Caco-2 (cell line): ENCODE measurements around the gene TRIM7. TPM values are rescaled to one million over a fixed set of nuclear protein-coding genes. Genes with fewer than 3 reads are reported as not detected.
A peak's percentile ranks its signal among the peaks of the same experiment; 100 is the strongest.
"Not testable (repeated sequence)": the region's sequence is repeated elsewhere in the genome, so short reads cannot be mapped to it uniquely, and the experiment has no call there.

Source experiments
- BruUV-seq: library from RNA; stranded (reverse); fragments of 400-500 nt; replicated peaks from 2 replicates; lab custom pipeline; 2021; lab: Mats Ljungman, UMichigan
- CTCF ChIA-PET: fragments of 300-600 bp; sonication (Branson Sonifier 250); formaldehyde crosslinking; loops from one replicate; lab custom pipeline; 2022; ENCODE audit warnings: antibody characterized with exemption; lab: Charles Lee
- POLR2A ChIA-PET: fragments of 300-600 bp; sonication (Branson Sonifier 250); formaldehyde crosslinking; loops from one replicate; lab custom pipeline; 2022; ENCODE audit warnings: antibody characterized with exemption; lab: Charles Lee
- DNase-seq, 2 experiments: peaks; one replicate each; pipeline versions ENCODE4 v3.0.0 to v3.0.0-alpha.2; 2020 to 2022
- H3K27me3 ChIP-seq: replicated peaks from 2 replicates; pipeline ENCODE4 v1.6.0; 2011; ENCODE audit warnings: low read length; ENCODE audit not compliant: control insufficient read depth, insufficient read depth
- H3K36me3 ChIP-seq: 2 replicates; pipeline ENCODE4 v1.5.1; 2011; ENCODE audit warnings: low read length; ENCODE audit not compliant: control insufficient read depth, insufficient read depth
- H3K4me1 ChIP-seq: fragments of 250-450 bp; sonication (Bioruptor Pico); 2 replicates; pipeline ENCODE4 v1.5.1; 2020; ENCODE audit warnings: mild to moderate bottlenecking
- H3K4me3 ChIP-seq: 2 replicates; pipeline ENCODE4 v1.5.1; 2011; ENCODE audit warnings: low read depth, mild to moderate bottlenecking, control low read depth, low read length
- H3K9me3 ChIP-seq: fragments of 250-450 bp; sonication (Bioruptor Pico); 2 replicates; pipeline ENCODE4 v1.5.1; 2020; ENCODE audit warnings: mild to moderate bottlenecking, moderate library complexity
- H3K27ac Mint-ChIP-seq: one replicate; pipeline ENCODE4 v1.8.0; 2022; ENCODE audit warnings: mixed read lengths; ENCODE audit not compliant: unreplicated experiment
- H3K27me3 Mint-ChIP-seq: one replicate; pipeline ENCODE4 v1.8.0; 2022; ENCODE audit warnings: mixed read lengths; ENCODE audit not compliant: insufficient read depth, unreplicated experiment
- H3K36me3 Mint-ChIP-seq: one replicate; pipeline ENCODE4 v1.8.0; 2022; ENCODE audit warnings: mild to moderate bottlenecking, mixed read lengths; ENCODE audit not compliant: insufficient read depth, unreplicated experiment
- H3K4me1 Mint-ChIP-seq: one replicate; pipeline ENCODE4 v1.8.0; 2022; ENCODE audit warnings: low read depth, mixed read lengths; ENCODE audit not compliant: unreplicated experiment
- H3K4me3 Mint-ChIP-seq: one replicate; pipeline ENCODE4 v1.8.0; 2022; ENCODE audit warnings: mild to moderate bottlenecking, moderate library complexity, mixed read lengths; ENCODE audit not compliant: unreplicated experiment
- H3K9me3 Mint-ChIP-seq: one replicate; pipeline ENCODE4 v1.8.0; 2022; ENCODE audit warnings: mixed read lengths; ENCODE audit not compliant: unreplicated experiment
- CTCF ChIP-seq, 2 experiments: fragments of 200-600 bp in 1 of 2; IDR thresholded peaks; 1 replicate in 1 of 2; 2 replicates in 1 of 2; pipeline versions ENCODE4 v1.5.1 to v1.8.0; 2011 to 2022; ENCODE audit warnings: antibody characterized with exemption in 1 of 2, control low read depth in 1 of 2, inconsistent platforms in 1 of 2, low read depth in 1 of 2, low read length in 1 of 2, mild to moderate bottlenecking in 1 of 2, moderate library complexity in 1 of 2; ENCODE audit not compliant: insufficient read depth in 1 of 2, severe bottlenecking in 1 of 2, unreplicated experiment in 1 of 2
- intact Hi-C: fragments of 100-400 bp; cut with micrococcal nuclease; formaldehyde crosslinking; loops from one replicate; pipeline ENCODE4 v1.10.0; 2022; ENCODE audit not compliant: unreplicated experiment
- total RNA-seq: library from RNA; stranded (reverse); gene quantifications from 2 replicates; pipeline ENCODE4 v1.2.3, GENCODE V29; 2022

The TRIM7 gene
- total RNA-seq, 1 experiment from 2014 or later = 0.86 TPM

- no peaks in the 10 kb centered on the region for H3K9me3 ChIP-seq
- no peak overlapping the region for H3K4me3 ChIP-seq
- CTCF ChIA-PET = no interaction called here
- 0 out of 2 replicates have a peak, but pooled peaks cover 4% of the 10 kb centered on the region for H3K4me1 ChIP-seq
- TF ChIP-seq CTCF (IDR thresholded peaks at IDR 0.05; ENCODE audit: insufficient read depth in 1 of 2, low read depth in 1 of 2, low read length in 1 of 2, severe bottlenecking in 1 of 2, unreplicated experiment in 1 of 2) = no peak
- DNase-seq = no peak
- H3K4me1 Mint-ChIP-seq = peaks cover 10% of the 10 kb centered on the region
- H3K27me3 ChIP-seq = no peaks in the 10 kb centered on the region
- peaks cover 5% of the 10 kb centered on the region for H3K27me3 Mint-ChIP-seq
- no peaks in the 10 kb centered on the region for H3K36me3 ChIP-seq
- BruUV-seq = no TSS peak
- H3K4me3 Mint-ChIP-seq = no peak overlapping the region
- no peaks in the 10 kb centered on the region for H3K9me3 Mint-ChIP-seq
- peaks cover 21% of the 10 kb centered on the region for H3K36me3 Mint-ChIP-seq
- intact Hi-C loops = no loop called here
- H3K27ac Mint-ChIP-seq = no peak overlapping the region
- POLR2A ChIA-PET = no interaction called here
Measured at GRCh38 chr5:181212934-181213333, 7.9 kb upstream of the TRIM7 start.

DNA sequence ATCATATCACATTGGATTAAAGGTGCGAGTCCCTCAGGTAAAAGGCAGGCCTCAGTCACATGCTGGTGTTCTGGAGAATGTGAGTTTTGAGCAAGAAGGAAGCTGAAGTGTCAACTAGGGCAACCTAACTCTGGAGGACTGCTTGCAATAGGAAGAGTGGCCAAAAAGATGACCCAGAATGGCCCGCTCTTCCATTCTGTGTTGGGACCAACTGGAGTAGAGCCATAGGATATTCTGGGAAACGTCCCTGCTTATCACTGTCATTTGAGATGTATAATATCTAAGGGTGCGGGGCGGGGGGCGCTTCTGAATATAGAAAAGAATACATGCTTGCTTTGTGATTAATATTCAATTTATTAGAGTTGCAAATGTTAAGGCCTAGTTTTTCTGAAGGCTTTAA lies 7.1 kb upstream of the TRIM7 start:
- Histone ChIP-seq H3K4me1 (0 out of 2 replicates have a peak, but pooled peaks cover 4% of the 10 kb centered on the region), H3K27me3 (no peaks in the 10 kb centered on the region), H3K9me3 (no peaks in the 10 kb centered on the region), H3K36me3 (no peaks in the 10 kb centered on the region), H3K4me3 (no peak overlapping the region)
- H3K36me3 Mint-ChIP-seq = peaks cover 22% of the 10 kb centered on the region
- ChIA-PET CTCF (no interaction called here), POLR2A (interaction anchor here (0.6 kb wide), 1 partner anchor 27 kb away, joined by 5 read pairs; no protein-coding TSS in a partner anchor)
- no TSS peak for BruUV-seq
- no peak for TF ChIP-seq CTCF (IDR thresholded peaks at IDR 0.05; ENCODE audit: insufficient read depth in 1 of 2, low read depth in 1 of 2, low read length in 1 of 2, severe bottlenecking in 1 of 2, unreplicated experiment in 1 of 2)
- no peak overlapping the region for H3K4me3 Mint-ChIP-seq
- peaks cover 13% of the 10 kb centered on the region for H3K4me1 Mint-ChIP-seq
- H3K27me3 Mint-ChIP-seq = peaks cover 10% of the 10 kb centered on the region
- intact Hi-C loops = no loop called here
- no peak overlapping the region for H3K27ac Mint-ChIP-seq
- no peak for DNase-seq
- H3K9me3 Mint-ChIP-seq = no peaks in the 10 kb centered on the region

GRCh38 chr5:181211208-181211607 lies 6.2 kb upstream of the TRIM7 start:
- Histone ChIP-seq H3K27me3 (no peaks in the 10 kb centered on the region), H3K9me3 (no peaks in the 10 kb centered on the region), H3K4me3 (no peak overlapping the region), H3K4me1 (0 out of 2 replicates have a peak, but pooled peaks cover 3% of the 10 kb centered on the region), H3K36me3 (no peaks in the 10 kb centered on the region)
- ChIA-PET POLR2A (interaction anchor here (0.6 kb wide), 1 partner anchor 28 kb away, joined by 5 read pairs; no protein-coding TSS in a partner anchor), CTCF (interaction anchor here (0.7 kb wide), 1 partner anchor 12 kb away, joined by 3 read pairs; the partner anchor contains the start of gene TRIM41)
- intact Hi-C loops = no loop called here
- DNase-seq = peak in 1 of 2 experiments; percentile 49
- no TSS peak for BruUV-seq
- peaks cover 26% of the 10 kb centered on the region for H3K36me3 Mint-ChIP-seq
- peaks cover 21% of the 10 kb centered on the region for H3K4me1 Mint-ChIP-seq
- H3K27me3 Mint-ChIP-seq = peaks cover 15% of the 10 kb centered on the region
- H3K27ac Mint-ChIP-seq = no peak overlapping the region
- peak in 1 of 2 experiments; percentile 34 for TF ChIP-seq CTCF (IDR thresholded peaks at IDR 0.05; ENCODE audit: insufficient read depth in 1 of 2, low read depth in 1 of 2, low read length in 1 of 2, severe bottlenecking in 1 of 2, unreplicated experiment in 1 of 2)
- H3K4me3 Mint-ChIP-seq = no peak overlapping the region
- H3K9me3 Mint-ChIP-seq = no peaks in the 10 kb centered on the region

DNA sequence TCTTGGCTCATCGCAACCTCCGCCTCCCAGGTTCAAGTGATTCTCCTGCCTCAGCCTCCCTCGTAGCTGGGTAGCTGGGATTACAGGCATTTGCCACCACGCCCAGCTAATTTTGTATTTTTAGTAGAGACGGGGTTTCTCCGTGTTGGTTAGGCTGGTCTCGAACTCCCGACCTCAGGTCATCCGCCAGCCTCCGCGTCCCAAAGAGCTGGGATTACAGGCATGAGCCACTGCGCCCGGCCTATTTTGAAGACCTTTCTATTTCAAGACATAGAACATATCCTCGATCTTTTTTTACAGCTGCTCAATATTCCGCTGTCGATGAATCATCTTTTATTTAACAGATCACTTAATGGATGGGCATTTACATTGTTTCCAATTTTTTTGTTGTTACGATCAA lies 5.7 kb upstream of the TRIM7 start:
- CTCF ChIA-PET = interaction anchor here (0.7 kb wide), 1 partner anchor 12 kb away, joined by 3 read pairs; the partner anchor contains the start of gene TRIM41
- peaks cover 26% of the 10 kb centered on the region for H3K4me1 Mint-ChIP-seq
- intact Hi-C loops, H3K27me3 ChIP-seq, H3K36me3 ChIP-seq, H3K27ac Mint-ChIP-seq, POLR2A ChIA-PET, DNase-seq, H3K4me1 ChIP-seq, H3K4me3 Mint-ChIP-seq, H3K9me3 ChIP-seq, BruUV-seq, H3K4me3 ChIP-seq, H3K9me3 Mint-ChIP-seq: not testable (repeated sequence)
- H3K36me3 Mint-ChIP-seq = peaks cover 28% of the 10 kb centered on the region
- H3K27me3 Mint-ChIP-seq = peaks cover 19% of the 10 kb centered on the region

DNA sequence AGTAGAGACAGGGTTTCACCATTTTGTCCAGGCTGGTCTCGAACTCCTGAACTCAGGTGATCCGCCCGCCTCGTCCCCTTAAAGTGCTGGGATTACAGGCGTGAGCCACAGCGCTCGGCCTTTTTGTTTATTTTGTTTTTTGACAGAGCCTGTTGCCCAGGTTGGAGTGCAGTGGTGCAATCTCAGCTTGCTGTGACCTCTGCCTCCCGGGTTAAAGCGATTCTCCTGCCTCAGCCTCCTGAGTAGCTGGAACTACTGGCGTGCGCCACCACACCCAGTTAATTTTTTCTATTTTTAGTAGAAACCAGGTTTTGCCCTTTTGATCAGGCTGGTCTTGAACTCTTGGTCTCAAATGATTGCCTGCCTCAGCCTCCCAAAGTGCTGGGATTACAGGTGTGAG lies 5.2 kb upstream of the TRIM7 start:
- H3K9me3 Mint-ChIP-seq, H3K9me3 ChIP-seq, DNase-seq, H3K27me3 ChIP-seq, H3K27ac Mint-ChIP-seq, H3K4me3 Mint-ChIP-seq, H3K4me3 ChIP-seq, BruUV-seq, H3K36me3 ChIP-seq, CTCF ChIA-PET, H3K4me1 ChIP-seq, POLR2A ChIA-PET, intact Hi-C loops: not testable (repeated sequence)
- H3K27me3 Mint-ChIP-seq = peaks cover 20% of the 10 kb centered on the region
- H3K36me3 Mint-ChIP-seq = peaks cover 30% of the 10 kb centered on the region
- H3K4me1 Mint-ChIP-seq = peaks cover 28% of the 10 kb centered on the region
